HG02588 (cell line): ENCODE measurements around the gene MNT.

Source experiments
- ATAC-seq: cut with Tn5 transposase; IDR thresholded peaks from one replicate; pipeline ENCODE4 v1.9.1; 2021; ENCODE audit warnings: mild to moderate bottlenecking, moderate library complexity; ENCODE audit not compliant: unreplicated experiment

The MNT gene

GRCh38 chr17:2396568-2397246 is 4.2 kb downstream of the MNT start:
- no peak for ATAC-seq

GRCh38 chr17:2396192-2396567 is 4.7 kb downstream of the MNT start:
- ATAC-seq = no peak

- no peak for ATAC-seq
These were observed 5.3 kb downstream of the MNT start for GRCh38 chr17:2395258-2396181.

GRCh38 chr17:2394775-2395201 is 6.1 kb downstream of the MNT start:
- ATAC-seq = no peak

- ATAC-seq = no peak
These were observed 6.7 kb downstream of the MNT start for GRCh38 chr17:2393954-2394749.

- ATAC-seq = peak; percentile 44
These were observed 7.5 kb downstream of the MNT start for GRCh38 chr17:2393174-2393953.

- peak; percentile 57 for ATAC-seq
These were observed 8.3 kb downstream of the MNT start for GRCh38 chr17:2392252-2393173.

- ATAC-seq = no peak
These were observed 9.1 kb downstream of the MNT start for GRCh38 chr17:2391597-2392251.

- ATAC-seq = no peak
These were observed 10.5 kb downstream of the MNT start for GRCh38 chr17:2390199-2390836.

GRCh38 chr17:2388683-2389055 is 12.2 kb downstream of the MNT start:
- no peak for ATAC-seq

- ATAC-seq = no peak
These were observed 12.7 kb downstream of the MNT start for GRCh38 chr17:2388020-2388682.

- no peak for ATAC-seq
These were observed 13.5 kb downstream of the MNT start for GRCh38 chr17:2387086-2388019.

- no peak for ATAC-seq
These were observed 14.3 kb downstream of the MNT start for GRCh38 chr17:2386400-2387085.

- no peak for ATAC-seq
These were observed 15.3 kb downstream of the MNT start for GRCh38 chr17:2385240-2386210.

- ATAC-seq = no peak
These were observed 16.3 kb downstream of the MNT start for GRCh38 chr17:2384439-2385127.
